ENCODE data around the gene TMEM38B.
"Not testable (repeated sequence)": the region's sequence is repeated elsewhere in the genome, so short reads cannot be mapped to it uniquely, and the experiment has no call there.

TMEM38B gene

GRCh38 chr9:105725370-105725769 lies 31.0 kb downstream of the TMEM38B start:
- DNase-seq: no peak

GRCh38 chr9:105728230-105728629 lies 33.9 kb downstream of the TMEM38B start:
- not testable (repeated sequence) for DNase-seq

- not testable (repeated sequence) for DNase-seq
Measured at GRCh38 chr9:105731420-105731819, 37.1 kb downstream of the TMEM38B start.

- DNase-seq: no peak
Measured at GRCh38 chr9:105735366-105735765, 41.0 kb downstream of the TMEM38B start.

- DNase-seq: no peak
Measured at GRCh38 chr9:105737205-105737604, 42.9 kb downstream of the TMEM38B start.

GRCh38 chr9:105742088-105742487 lies 47.7 kb downstream of the TMEM38B start:
- no peak for DNase-seq

- not testable (repeated sequence) for DNase-seq
Measured at GRCh38 chr9:105747325-105747724, 53.0 kb downstream of the TMEM38B start.

- no peak for DNase-seq
Measured at GRCh38 chr9:105751761-105752160, 57.4 kb downstream of the TMEM38B start.

GRCh38 chr9:105757496-105758251 lies 63.3 kb downstream of the TMEM38B start:
- DNase-seq: no peak

- no peak for DNase-seq
Measured at GRCh38 chr9:105760053-105760452, 65.7 kb downstream of the TMEM38B start.

GRCh38 chr9:105782561-105783494 lies 88.5 kb downstream of the TMEM38B start:
- not testable (repeated sequence) for DNase-seq

GRCh38 chr9:105783495-105783872 lies 89.1 kb downstream of the TMEM38B start:
- DNase-seq: not testable (repeated sequence)

- not testable (repeated sequence) for DNase-seq
Measured at GRCh38 chr9:105786796-105787195, 92.5 kb downstream of the TMEM38B start.

GRCh38 chr9:105816202-105816744 lies 121.9 kb downstream of the TMEM38B start:
- no peak for DNase-seq

GRCh38 chr9:105816981-105817380 lies 122.6 kb downstream of the TMEM38B start:
- DNase-seq: no peak

- DNase-seq: no peak
Measured at GRCh38 chr9:105818903-105819302, 124.6 kb downstream of the TMEM38B start.

GRCh38 chr9:105822814-105823213 lies 128.5 kb downstream of the TMEM38B start:
- no peak for DNase-seq
